GM19328 (cell line): ENCODE measurements around the gene CD2AP.
"Not testable (repeated sequence)": the region's sequence is repeated elsewhere in the genome, so short reads cannot be mapped to it uniquely, and the experiment has no call there.

Experiments
- ATAC-seq: cut with Tn5 transposase; IDR thresholded peaks from one replicate; pipeline ENCODE4 v1.9.1; 2021; ENCODE audit warnings: mild to moderate bottlenecking, moderate library complexity; ENCODE audit not compliant: unreplicated experiment

The CD2AP gene

GRCh38 chr6:47553243-47553642 is 75.7 kb downstream of the CD2AP start:
- not testable (repeated sequence) for ATAC-seq

DNA sequence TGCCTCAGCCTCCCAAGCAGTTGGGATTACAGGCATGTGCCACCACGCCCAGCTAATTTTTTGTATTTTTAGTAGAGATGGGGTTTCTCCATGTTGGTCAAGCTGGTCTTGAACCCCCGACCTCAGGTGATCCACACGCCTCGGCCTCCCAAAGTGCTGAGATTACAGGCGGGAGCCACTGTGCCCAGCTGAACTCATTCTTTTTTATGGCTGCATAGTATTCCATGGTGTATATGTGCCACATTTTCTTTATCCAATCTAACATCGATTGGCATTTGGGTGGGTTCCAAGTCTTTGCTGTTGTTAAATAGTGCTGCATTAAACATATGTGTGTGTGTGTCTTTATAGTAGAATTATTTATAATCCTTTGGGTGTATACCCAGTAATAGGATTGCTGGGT is 78.9 kb downstream of the CD2AP start:
- ATAC-seq, result not testable (repeated sequence)

DNA sequence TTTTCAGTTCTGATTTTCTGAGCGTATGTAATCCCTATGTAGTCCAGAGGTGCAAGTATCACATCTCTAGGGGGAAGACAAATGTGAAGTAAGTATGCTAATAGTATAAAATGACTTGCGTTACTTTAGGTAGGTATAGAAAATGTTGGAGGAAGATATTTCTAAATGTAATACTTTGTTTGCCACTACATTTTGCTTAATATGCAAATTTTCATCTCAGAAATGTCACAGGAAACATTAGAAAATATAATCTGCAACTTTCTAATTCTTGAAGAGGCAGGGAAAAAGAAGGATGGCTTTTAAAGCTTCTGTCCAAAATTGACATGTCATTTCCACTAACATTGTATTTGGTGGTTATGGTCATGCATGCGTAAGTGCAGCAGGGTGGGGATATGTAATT is 85.6 kb downstream of the CD2AP start:
- ATAC-seq, result no peak

DNA sequence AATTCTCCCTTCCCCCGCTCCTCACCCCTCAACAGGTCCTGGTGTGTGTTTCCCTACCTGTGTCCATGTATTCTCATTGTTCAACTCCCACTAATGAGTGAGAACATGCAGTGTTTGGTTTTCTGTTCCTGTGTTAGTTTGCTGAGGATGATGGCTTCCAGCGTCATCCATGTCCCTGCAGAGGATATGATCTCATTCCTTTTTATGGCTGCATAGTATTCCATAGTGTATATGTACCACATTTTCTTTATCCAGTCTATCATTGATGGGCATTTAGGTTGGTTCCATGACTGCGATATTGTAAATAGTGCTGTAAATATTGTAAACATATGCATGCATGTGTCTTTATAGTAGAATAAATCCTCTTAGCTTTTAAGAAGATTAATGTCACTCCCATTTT is 89.0 kb downstream of the CD2AP start:
- ATAC-seq, result not testable (repeated sequence)

DNA sequence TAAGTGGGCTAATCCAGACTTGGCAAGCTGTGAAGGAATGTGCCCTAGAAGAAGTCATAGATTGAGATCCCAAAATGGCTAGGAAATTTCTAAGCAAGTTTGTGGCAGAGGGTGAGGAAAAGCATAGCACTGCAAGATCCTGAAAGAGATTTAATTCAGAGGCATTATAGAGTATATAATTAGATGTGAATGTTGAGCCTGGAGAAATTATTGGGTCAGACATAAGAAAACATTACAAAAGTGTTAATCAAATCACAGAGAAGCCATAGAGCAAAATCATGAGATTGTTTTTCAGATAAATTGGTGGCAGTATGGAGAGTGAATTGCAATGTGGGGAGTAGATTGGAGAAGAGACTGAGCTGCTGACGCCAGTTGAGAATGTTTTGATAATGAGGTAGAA is 90.0 kb downstream of the CD2AP start:
- ATAC-seq, result no peak

DNA sequence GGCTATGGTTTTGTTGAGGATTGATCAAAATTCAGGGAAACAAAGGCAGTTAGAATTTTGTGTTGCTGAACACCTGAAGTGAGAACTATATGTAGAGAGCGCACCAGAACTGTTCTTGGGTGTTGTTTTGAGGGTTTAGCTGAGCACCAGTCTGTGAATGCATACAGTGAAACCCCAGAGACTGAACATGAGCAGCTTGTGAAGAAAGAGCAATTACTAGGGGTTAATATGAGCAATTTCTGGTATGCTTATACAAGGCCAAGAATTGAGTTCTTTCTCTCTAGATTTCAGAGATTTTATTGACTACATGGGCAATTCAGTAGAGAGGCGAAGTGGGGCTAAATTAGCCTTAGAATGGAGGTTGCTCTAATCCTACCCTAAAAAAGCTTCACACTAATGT is 93.9 kb downstream of the CD2AP start:
- ATAC-seq, result no peak

GRCh38 chr6:47573109-47573508 is 95.5 kb downstream of the CD2AP start:
- ATAC-seq, result no peak

DNA sequence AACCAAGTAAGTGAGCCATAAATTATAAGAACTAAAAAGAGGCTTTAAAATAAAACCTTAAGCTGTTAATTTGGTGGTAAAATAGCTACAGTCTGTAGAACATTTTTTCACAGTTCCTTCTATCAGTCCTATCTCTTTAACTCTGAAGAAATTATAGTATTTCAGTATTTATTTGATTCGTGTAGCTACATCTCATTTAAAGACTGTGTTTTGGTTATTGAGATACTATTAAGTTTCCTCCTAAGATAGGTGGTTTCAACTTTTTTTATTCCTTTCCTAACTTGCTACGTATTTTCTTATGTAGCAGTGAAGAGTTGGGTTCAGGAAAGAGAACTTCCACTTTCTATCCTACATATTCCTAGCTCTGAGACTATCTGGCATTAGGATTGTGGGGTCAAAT is 97.2 kb downstream of the CD2AP start:
- no peak for ATAC-seq

GRCh38 chr6:47579040-47579439 is 101.5 kb downstream of the CD2AP start:
- no peak for ATAC-seq

DNA sequence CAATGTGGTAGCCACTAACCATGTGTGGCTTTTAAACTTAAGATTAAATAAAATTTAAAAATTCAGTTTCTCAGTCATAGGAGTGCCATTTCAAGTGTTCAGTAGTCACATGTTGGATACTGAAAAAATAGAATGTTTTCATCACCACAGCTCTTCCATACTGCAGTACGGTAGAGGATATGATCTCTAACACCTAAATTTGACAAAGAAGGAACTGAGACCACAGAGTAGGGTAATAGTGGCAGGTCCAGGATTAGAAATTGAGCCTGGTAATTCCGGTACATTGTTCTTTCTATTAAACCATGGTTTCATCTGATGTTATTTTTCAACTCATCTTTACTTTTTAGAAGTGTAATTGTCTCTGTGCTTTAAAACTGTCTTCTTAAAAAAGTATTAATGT is 104.0 kb downstream of the CD2AP start:
- no peak for ATAC-seq

- no peak for ATAC-seq
Observed at GRCh38 chr6:47587493-47587892, 109.9 kb downstream of the CD2AP start.

DNA sequence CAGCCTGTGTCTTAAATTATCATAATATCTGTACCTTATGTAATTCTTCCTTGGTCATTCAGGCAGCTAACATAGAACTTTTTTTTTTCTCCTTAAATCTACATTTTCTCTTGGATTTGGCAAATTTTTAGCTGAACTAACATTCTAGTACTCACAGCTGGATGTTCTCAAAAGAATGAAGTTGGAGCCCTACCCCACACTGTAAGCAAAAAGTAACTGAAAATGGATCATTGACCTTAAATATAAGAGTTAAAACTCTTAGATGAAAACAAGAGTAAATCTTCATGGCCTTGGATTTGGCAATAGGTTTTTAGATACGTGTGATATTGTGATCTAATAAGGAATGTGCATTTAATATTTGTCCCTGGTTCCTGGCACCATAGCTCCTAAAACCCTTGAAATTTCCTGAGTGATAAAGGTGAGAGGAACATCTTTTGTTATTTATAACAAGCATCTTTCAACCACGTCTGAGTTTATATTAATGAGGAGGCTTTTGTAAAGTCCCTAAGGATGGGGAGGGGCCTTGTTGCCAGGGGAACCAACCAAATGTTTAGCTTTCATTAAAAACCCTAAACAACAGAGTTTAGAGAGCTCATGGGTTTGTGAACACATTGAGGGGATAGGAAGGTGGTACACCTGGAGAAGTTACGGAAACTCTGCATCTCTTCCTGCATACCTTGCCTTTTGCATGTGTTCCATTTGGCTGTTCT is 114.7 kb downstream of the CD2AP start:
- ATAC-seq, result no peak

DNA sequence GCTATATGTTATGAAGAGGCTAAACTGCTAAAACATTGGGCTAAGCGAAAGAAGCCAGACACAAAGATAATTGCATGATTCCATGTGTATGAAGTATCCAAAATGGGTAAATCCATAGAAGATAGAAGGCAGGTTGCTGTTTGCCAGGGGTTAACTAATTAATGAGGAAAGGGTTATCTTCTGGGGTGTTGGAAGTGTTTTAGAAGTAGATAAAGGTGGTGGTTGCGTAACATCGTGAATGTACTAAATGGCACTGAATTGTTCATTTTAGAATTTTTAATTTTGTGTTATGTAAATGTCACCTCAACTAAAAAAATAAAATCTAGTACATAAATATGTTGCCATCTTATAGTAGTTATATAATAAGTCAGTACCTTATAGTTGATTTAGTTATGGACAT is 116.4 kb downstream of the CD2AP start:
- ATAC-seq, result no peak

- no peak for ATAC-seq
Observed at GRCh38 chr6:47595785-47596184, 118.2 kb downstream of the CD2AP start.

- no peak for ATAC-seq
Observed at GRCh38 chr6:47598367-47598766, 120.8 kb downstream of the CD2AP start.

GRCh38 chr6:47599512-47599911 is 121.9 kb downstream of the CD2AP start:
- ATAC-seq, result no peak

DNA sequence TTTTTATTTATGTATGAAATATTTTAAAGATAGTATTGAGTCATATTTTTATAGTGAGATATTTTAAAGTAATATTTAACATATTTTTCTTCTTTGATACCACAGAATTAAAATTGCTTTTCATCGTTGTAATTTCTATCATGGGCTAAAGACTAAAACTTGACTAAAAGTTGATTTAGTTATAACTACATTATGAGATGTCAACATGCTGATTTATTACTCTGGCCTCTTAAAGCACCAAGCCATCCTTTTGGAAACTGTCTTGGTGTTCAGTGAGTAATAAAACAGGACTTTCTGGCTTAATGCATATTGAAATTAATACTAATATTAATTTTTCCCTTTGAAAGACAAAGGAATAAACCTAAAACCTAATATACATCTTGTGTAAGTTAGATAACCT is 125.6 kb downstream of the CD2AP start:
- no peak for ATAC-seq

DNA sequence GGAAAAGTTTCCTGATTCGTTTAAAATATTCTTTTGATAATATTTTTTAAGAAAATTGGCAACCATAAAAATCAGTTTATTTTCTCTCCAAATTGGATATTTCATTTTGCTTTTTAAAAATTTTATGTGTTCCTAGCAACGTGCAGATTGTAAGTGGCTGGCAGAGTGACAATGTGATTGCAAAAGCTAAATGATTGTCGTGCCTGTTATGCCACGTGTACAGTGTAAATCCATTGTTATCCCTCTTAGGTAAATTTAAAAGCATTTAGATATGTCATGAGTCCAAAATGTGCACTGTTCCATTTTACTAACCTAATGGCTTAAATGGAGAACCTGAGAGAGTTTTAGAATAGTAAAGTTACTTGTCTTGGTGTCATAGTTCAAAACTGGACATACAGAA is 126.4 kb downstream of the CD2AP start:
- ATAC-seq, result no peak

GRCh38 chr6:47621838-47622449 is 144.4 kb downstream of the CD2AP start:
- no peak for ATAC-seq

- ATAC-seq, result no peak
Observed at GRCh38 chr6:47626782-47627181, 149.2 kb downstream of the CD2AP start.

- ATAC-seq, result no peak
Observed at GRCh38 chr6:47628448-47629272, 151.1 kb downstream of the CD2AP start.

DNA sequence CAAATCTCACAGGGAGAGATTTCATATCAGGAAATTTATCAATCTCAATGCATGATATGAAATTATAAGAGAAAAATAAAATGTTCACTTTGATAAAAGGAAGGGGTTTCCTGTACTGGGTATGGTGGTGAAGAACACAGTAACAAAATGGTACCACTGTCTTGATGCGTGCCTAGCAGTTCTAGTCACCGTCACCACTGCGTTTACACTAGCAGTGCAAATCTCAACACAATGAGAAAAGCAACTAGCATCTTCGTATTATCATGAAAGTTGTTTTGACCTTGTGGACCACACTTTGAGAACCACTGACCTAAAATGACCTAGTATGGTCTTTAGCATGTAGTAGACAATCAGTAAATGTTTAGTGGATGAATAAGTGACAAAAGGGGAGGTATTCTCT is 152.4 kb downstream of the CD2AP start:
- ATAC-seq, result no peak
